K562 (cell line): Measurements from ENCODE around the gene DCTN1. TPM values are rescaled to one million over a fixed set of nuclear protein-coding genes. Genes with fewer than 3 reads are reported as not detected.

Experiments used
- ATAC-seq: fragments of 200-7000 bp; cut with Tn5 transposase; 3 replicates; pipeline ENCODE4 v1.9.1; 2020; ENCODE audit warnings: moderate library complexity
- BruUV-seq: library from RNA; stranded (reverse); fragments of 400-500 nt; replicated peaks from 2 replicates; lab custom pipeline; 2021; lab: Mats Ljungman, UMichigan
- CTCF ChIA-PET: fragments of 300-600 bp; formaldehyde crosslinking; extraction: SDS; loops from one replicate; lab custom pipeline; 2021; ENCODE audit warnings: low intra/inter-chr PET ratio; lab: Yijun Ruan, JAX
- POLR2A ChIA-PET: fragments of 300-600, 350-650 bp; sonication (Branson Sonifier 250); formaldehyde crosslinking; extraction: SDS; loops from one replicate; lab custom pipeline; 2021; ENCODE audit warnings: antibody characterized with exemption, inconsistent platforms; lab: Yijun Ruan, JAX
- DNase-seq, 4 experiments: peaks; one replicate each; pipeline versions ENCODE4 v3.0.0 to v3.0.0-alpha.2; 2011 to 2018; ENCODE audit warnings: low spot score in 3 of 4, mixed read lengths in 3 of 4; ENCODE audit errors: extremely low read depth in 1 of 4
- FAIRE-seq: peaks from 2 replicates; lab custom pipeline; 2011; peaks lifted over from hg19 to GRCh38; lab: Jason Lieb, UNC
- H2AFZ ChIP-seq: 2 replicates; pipeline ENCODE4 v1.6.0; 2011; ENCODE audit warnings: low read depth, low read length, control low read depth, inconsistent platforms
- H3K27ac ChIP-seq: fragments of 200-600 bp; 3 replicates; pipeline ENCODE4 v1.8.0; 2011; ENCODE audit warnings: low read depth, mild to moderate bottlenecking, control low read depth, inconsistent platforms, low read length, moderate library complexity, mixed read lengths; ENCODE audit errors: extremely low read depth
- H3K27me3 ChIP-seq, 2 experiments: fragments of 300-600 bp in 1 of 2; 2 replicates in 1 of 2; 3 replicates in 1 of 2; pipeline versions ENCODE4 v1.6.0 to v1.8.0; 2011; ENCODE audit warnings: inconsistent platforms in 2 of 2, low read length in 2 of 2, mild to moderate bottlenecking in 1 of 2, mixed read lengths in 1 of 2, moderate library complexity in 1 of 2; ENCODE audit not compliant: control insufficient read depth in 2 of 2, insufficient read depth in 2 of 2
- H3K36me3 ChIP-seq: fragments of 300-600 bp; 3 replicates; pipeline ENCODE4 v1.8.0; 2011; ENCODE audit warnings: mild to moderate bottlenecking, low read length, inconsistent platforms; ENCODE audit not compliant: control insufficient read depth, insufficient read depth
- H3K4me1 ChIP-seq, 2 experiments: fragments of 200-600 bp in 1 of 2; replicated peaks in 1 of 2; 2 replicates in 1 of 2; 3 replicates in 1 of 2; pipeline versions ENCODE4 v1.5.1 to v1.8.0; 2011; ENCODE audit warnings: inconsistent platforms in 2 of 2, low read length in 2 of 2, mild to moderate bottlenecking in 1 of 2, mixed read lengths in 1 of 2, moderate library complexity in 1 of 2; ENCODE audit not compliant: control insufficient read depth in 2 of 2, insufficient read depth in 2 of 2
- H3K4me2 ChIP-seq: 2 replicates; pipeline ENCODE4 v1.6.1; 2011; ENCODE audit warnings: low read length, control low read depth, inconsistent platforms, mixed read lengths; ENCODE audit not compliant: insufficient read depth
- H3K4me3 ChIP-seq: fragments of 200-600 bp; sonication (generic), shearing (Covaris generic); 2 replicates; pipeline ENCODE4 v1.5.1; 2016; ENCODE audit warnings: control low read depth, inconsistent platforms
- H3K79me2 ChIP-seq: fragments of 200-600 bp; 3 replicates; pipeline ENCODE4 v1.8.0; 2011; ENCODE audit warnings: low read length, inconsistent platforms; ENCODE audit not compliant: control insufficient read depth, insufficient read depth
- H3K9ac ChIP-seq, 2 experiments: 2 replicates each; pipeline versions ENCODE4 v1.6.0 to v1.6.1; 2011; ENCODE audit warnings: low read depth in 2 of 2, low read length in 2 of 2, control low read depth in 1 of 2, inconsistent platforms in 1 of 2, mild to moderate bottlenecking in 1 of 2, mixed read lengths in 1 of 2; ENCODE audit not compliant: insufficient read depth in 1 of 2
- H3K9me1 ChIP-seq: one replicate; pipeline ENCODE4 v1.6.0; 2011; ENCODE audit warnings: inconsistent platforms, mild to moderate bottlenecking, low read length, moderate library complexity; ENCODE audit not compliant: control insufficient read depth, insufficient read depth
- H3K9me3 ChIP-seq: replicated peaks from 2 replicates; pipeline ENCODE4 v1.5.1; 2011; ENCODE audit warnings: low read depth, low read length, inconsistent platforms; ENCODE audit not compliant: control insufficient read depth, insufficient read depth
- H4K20me1 ChIP-seq: replicated peaks from 2 replicates; pipeline ENCODE4 v1.6.1; 2011; ENCODE audit warnings: low read length, inconsistent platforms, mixed read lengths; ENCODE audit not compliant: control insufficient read depth, insufficient read depth
- ASH1L ChIP-seq: fragments of 450-650 bp; IDR thresholded peaks from 2 replicates; pipeline ENCODE4 v1.6.1; 2018; ENCODE audit warnings: borderline replicate concordance, mild to moderate bottlenecking, low read depth; ENCODE audit not compliant: partially characterized antibody
- CCAR2 ChIP-seq: fragments of 200-400 bp; formaldehyde crosslinking; IDR thresholded peaks from 2 replicates; pipeline ENCODE4 v1.6.1; 2017; ENCODE audit warnings: mild to moderate bottlenecking, low read depth, low read length
- CHD1 ChIP-seq: fragments of 200-600 bp; sonication (generic); IDR thresholded peaks from one replicate; pipeline ENCODE4 v1.6.1; 2012; ENCODE audit warnings: mild to moderate bottlenecking, moderate library complexity, low read length, inconsistent platforms
- ELK3 ChIP-seq: fragments of 450-650 bp; formaldehyde crosslinking; IDR thresholded peaks from 2 replicates; pipeline ENCODE4 v1.4.0; 2020; ENCODE audit warnings: mild to moderate bottlenecking
- PURB ChIP-seq: sonication (generic); formaldehyde crosslinking; IDR thresholded peaks from 2 replicates; pipeline ENCODE4 v1.9.0; 2021; ENCODE audit warnings: low read depth, mild to moderate bottlenecking, missing genetic modification reagents
- RB1 ChIP-seq: fragments of 450-650 bp; IDR thresholded peaks from 2 replicates; pipeline ENCODE4 v1.6.1; 2017; ENCODE audit warnings: low read depth, mild to moderate bottlenecking
- RUNX1 ChIP-seq: sonication (generic); IDR thresholded peaks from 2 replicates; pipeline ENCODE4 v1.6.1; 2016; ENCODE audit warnings: antibody characterized with exemption, low read depth
- SAFB ChIP-seq: fragments of 200-400 bp; formaldehyde crosslinking; IDR thresholded peaks from 2 replicates; pipeline ENCODE4 v1.6.1; 2017; ENCODE audit warnings: low read depth, low read length, borderline replicate concordance
- SRSF9 ChIP-seq: fragments of 200-400 bp; formaldehyde crosslinking; IDR thresholded peaks from 2 replicates; pipeline ENCODE4 v1.6.1; 2017; ENCODE audit warnings: low read depth, low read length, borderline replicate concordance
- ZBTB26 ChIP-seq: fragments of 450-650 bp; formaldehyde crosslinking; IDR thresholded peaks from 2 replicates; pipeline ENCODE4 v1.4.0; 2022; ENCODE audit warnings: missing genetic modification characterization
- ZNF311 ChIP-seq: fragments of 250-450 bp; sonication (Bioruptor Pico); IDR thresholded peaks from 2 replicates; pipeline ENCODE4 v1.4.0; 2020; ENCODE audit warnings: mild to moderate bottlenecking, moderate library complexity
- ZNF507 ChIP-seq: conservative IDR thresholded peaks from 2 replicates; pipeline ENCODE4 v1.6.1; 2017; ENCODE audit warnings: missing genetic modification characterization, missing compliant biosample characterization
- WGBS: fragments of 100-300 bp; shearing (Covaris generic); methylation state at CpG from one replicate; pipeline ENCODE4 v1.1.6; 2016; ENCODE audit warnings: low coverage, mixed read lengths; ENCODE audit not compliant: insufficient coverage; ENCODE audit errors: missing lambda C conversion rate; 5-methylcytosine and 5-hydroxymethylcytosine counted together
- in situ Hi-C: fragments of 300-500 bp; cut with MboI; formaldehyde crosslinking; loops from 4 replicates; pipeline ENCODE4 v1.15.0; 2018; ENCODE audit warnings: inconsistent platforms, mixed read lengths
- intact Hi-C: fragments of 100-400 bp; cut with micrococcal nuclease; formaldehyde crosslinking; loops from 2 replicates; pipeline ENCODE4 v1.14.2; 2022
- polyA plus RNA-seq, 8 experiments: library from polyadenylated mRNA; depleted of rRNA in 4 of 8; stranded (reverse) in 5 of 8; unstranded in 3 of 8; fragments of >200 nt; fragmentation: Nextera tagmentation in 2 of 8; fragmentation: Illumina TruSeq in 1 of 8; extraction: Ambion mirVana in 2 of 8; extraction: Trizol in 1 of 8; gene quantifications; 2 replicates each; pipeline versions ENCODE4 v1.2.1 to v1.2.3, GENCODE V29; 2011 to 2014; ENCODE audit warnings: inconsistent platforms in 1 of 8, missing spikeins in 1 of 8
- total RNA-seq, 7 experiments: library from RNA; depleted of rRNA in 6 of 7; stranded (reverse); fragments of >200 nt in 6 of 7; fragmentation: Illumina TruSeq in 2 of 7; extraction: Trizol in 2 of 7; gene quantifications; 2 replicates each; pipeline versions ENCODE4 v1.2.1 to v1.2.3, GENCODE V29; 2011 to 2021; ENCODE audit warnings: low replicate concordance in 1 of 7

DCTN1 gene
- total and polyA plus RNA-seq, 9 of the 15 experiments (the other 6 are each of a cell fraction or from before 2014, with no cell fraction given) = 23.9 to 71.7 (median 45.0) TPM

GRCh38 chr2:74384051-74384450, 3.9 kb upstream of the DCTN1 start:
- peaks cover 8 to 24% of the 10 kb centered on the region in 2 experiments; a peak in 4 of 5 replicates for H3K4me1 ChIP-seq
- no peaks in the 10 kb centered on the region for H3K9me1 ChIP-seq
- POLR2A ChIA-PET = no interaction called here
- no peak for ATAC-seq
- H3K4me3 ChIP-seq = no peak overlapping the region
- BruUV-seq = no TSS peak
- H3K9ac ChIP-seq = no peak overlapping the region
- no peak overlapping the region for H3K4me2 ChIP-seq
- in situ Hi-C loops = no loop called here
- H4K20me1 ChIP-seq = peaks cover 3% of the 10 kb centered on the region; the same call in 1 of the 2 replicates
- CTCF ChIA-PET = no interaction called here
- peaks cover 17% of the 10 kb centered on the region; the same call in 2 of the 3 replicates for H3K79me2 ChIP-seq
- DNase-seq = no peak
- intact Hi-C loops = no loop called here
- TF ChIP-seq ASH1L (no peak), RB1 (no peak), CHD1 (no peak), ZBTB26 (CRISPR knock-in tag) (no peak), SRSF9 (no peak), ZNF311 (CRISPR knock-in tag) (no peak), RUNX1 (no peak), PURB (CRISPR knock-in tag) (no peak), ELK3 (CRISPR knock-in tag) (no peak), SAFB (no peak), ZNF507 (tag) (no peak), CCAR2 (no peak)
- WGBS = 62% methylated on average over 3 of the region's 3 CpGs
- no peaks in the 10 kb centered on the region for H3K27me3 ChIP-seq
- H3K27ac ChIP-seq = no peak overlapping the region
- H3K9me3 ChIP-seq = no peaks in the 10 kb centered on the region
- H2AFZ ChIP-seq = no peak overlapping the region
- no peak for FAIRE-seq
- peaks cover 12% of the 10 kb centered on the region; the same call in 2 of the 3 replicates for H3K36me3 ChIP-seq
